Activated CD4-positive, CD25-positive, alpha-beta regulatory T cell treated with anti-CD3 and anti-CD28 coated beads, Interleukin-2, amount 50 U/mL, for 72 hours (primary cell): Measurements from ENCODE around the gene USF3.

Experiments used
- DNase-seq: peaks from one replicate; pipeline ENCODE4 v3.0.0; 2021

Gene USF3

DNA sequence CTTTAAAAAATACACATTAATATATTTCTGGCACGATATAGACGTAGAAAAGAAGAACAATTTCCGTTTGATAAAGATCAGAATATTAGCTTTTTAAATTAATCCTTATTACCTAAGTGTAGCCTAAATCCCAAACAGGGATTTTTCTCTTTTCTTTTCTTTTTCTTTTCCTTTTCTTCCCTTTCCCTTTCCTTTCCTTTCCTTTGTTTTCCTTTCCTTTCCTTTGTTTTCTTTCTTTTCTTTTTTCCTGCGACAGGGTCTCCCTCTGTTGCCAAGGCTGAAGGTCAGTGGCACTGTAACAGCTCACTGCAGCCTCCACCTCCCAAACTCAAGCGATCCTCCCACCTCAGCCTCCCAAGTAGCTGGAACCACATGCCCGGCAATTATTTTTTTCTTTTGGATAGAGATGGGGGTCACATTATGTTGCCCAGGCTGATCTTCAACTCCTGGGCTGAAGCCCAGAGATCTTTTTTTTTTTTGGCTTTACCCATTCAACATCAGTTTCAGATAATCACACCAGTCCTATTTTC, 1.8 kb upstream of the USF3 start:
- no peak for DNase-seq

DNA sequence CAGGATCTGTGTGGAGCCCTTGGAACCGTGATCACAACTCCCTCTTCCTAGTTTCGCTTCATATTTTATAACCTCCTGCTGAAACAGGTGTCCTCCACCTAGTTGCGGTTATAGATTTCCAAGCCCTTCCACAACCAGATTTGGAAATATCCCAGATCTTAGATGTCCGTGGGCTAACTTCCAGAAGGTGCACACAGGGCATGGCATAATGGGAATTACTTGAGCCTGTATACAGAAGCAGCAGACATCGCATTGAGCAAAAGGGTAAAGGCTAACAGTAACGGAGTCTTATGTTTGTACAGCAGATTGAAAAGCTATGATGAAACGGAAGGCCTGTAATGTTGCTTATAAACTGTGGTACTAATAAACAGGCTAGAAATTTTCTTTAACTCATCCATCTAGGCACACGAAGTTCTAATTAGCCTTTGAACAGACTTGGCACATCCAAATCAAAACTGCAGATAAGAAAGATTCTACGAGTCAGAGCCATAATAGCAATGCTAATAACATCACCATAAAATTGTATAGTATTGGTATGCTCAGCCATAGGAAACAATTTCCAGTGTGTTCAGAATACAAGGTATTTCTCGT, 1.2 kb upstream of the USF3 start:
- DNase-seq = no peak

DNA sequence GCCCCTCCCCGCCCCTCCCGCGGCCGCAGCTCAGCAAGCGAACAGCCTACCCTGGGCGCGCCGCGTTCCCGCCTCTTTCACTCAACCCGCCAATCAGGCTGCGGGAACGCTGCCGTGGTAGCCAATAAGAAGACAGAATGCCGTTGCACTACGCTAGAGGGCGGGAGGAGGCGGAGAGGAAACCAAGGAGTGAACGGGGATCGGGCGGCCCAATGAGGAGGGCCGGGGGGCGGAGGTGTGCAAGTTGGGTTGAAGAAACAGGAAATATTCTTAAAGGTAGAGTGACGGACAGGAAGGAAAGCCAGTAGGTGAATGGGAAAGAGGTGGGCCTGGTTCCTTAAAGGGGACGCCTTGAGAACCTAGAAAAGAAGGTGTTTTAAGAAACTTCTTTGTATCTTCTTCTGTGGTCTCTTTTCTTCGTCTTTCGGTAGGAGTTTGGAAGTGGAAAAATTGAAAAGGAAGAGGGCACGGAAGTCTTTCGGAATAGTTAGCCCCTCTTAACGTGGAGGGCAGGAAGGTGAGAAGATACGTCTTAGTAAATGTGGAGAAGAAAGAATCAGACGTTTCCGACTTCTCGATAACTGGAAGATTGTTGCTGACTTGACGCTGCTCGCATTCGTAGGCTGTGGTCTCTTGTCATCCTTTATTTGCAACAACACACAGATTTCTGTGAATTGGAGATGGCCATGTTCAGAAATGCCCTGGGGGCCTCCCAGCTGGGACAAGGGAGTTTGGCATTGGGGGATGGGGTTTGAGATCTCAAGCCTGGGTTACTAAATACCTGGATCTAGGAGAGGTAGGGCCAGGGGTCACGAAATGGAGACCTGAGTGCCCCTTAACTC, 437 bp upstream of the USF3 start:
- peak; percentile 98 for DNase-seq

DNA sequence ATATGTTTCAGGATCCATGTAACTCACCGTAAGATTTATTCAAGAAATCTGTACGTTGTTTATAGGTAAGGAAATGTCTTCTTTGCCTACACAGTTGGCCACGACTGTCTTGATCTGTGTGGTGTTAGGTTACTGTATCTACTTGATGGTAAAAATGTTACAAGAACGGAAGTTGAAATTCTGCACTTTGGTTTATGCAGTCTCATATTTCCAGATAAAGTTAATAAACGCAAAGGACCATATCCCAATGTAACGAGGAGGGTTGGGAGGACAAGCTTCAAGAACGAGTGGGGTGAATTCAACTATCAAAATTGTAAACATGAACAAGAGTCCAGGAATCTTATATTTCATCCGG, 1.0 kb downstream of the USF3 start:
- DNase-seq = no peak

DNA sequence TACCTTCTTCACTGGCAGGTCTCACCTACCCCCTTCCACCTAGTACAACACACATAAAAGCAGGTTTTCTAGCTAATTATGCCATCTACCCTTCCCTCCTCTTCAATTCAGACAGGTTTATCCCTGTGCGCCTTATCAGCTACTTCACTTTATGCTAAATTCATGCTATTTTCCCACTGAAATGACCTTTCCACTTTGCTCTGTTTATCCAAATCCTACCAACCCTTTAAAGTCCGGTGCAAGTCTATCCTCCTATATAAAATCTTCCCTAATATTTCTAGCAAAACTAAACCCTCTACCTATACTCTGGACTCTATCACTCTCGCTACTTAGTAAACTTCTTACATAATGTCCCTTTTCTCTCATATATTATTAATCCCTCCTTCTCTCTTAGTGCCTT, 6.0 kb downstream of the USF3 start:
- no peak for DNase-seq

DNA sequence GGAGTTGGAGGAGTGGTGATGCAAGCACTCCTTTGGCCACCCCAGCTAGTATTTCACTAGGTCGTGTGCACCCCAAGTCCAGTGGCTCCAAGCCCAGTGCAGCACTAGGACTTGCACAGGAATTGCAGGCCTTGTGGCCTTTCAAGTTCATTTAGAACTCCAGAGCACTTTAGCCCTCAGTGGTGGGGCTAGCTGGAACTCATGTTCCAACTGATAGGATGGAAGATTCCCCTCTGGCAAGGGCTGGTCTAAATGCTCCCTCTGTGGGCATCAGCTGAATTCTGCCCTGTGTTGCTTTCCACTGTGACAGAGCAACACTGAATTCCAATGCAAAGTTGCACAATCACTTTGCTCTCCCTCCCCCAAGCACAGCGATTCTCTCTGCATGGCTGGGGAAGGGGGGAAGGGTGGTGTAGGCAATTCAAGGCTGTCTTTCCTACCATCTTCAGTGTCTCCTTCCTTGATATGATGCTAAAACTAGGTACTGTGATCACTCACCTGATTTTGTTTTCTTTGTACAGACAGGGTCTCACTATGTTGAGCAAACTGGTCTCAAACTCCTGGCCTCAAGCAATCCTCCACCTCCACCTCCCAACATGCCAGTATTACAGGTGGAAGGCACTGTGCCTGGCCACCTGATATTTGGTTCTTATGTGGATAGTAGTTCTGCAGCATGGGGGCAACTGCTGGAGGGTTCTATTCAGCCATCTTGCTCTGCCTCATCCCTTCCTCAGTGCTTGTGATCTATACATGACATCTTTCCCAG, 10.3 kb downstream of the USF3 start:
- no peak for DNase-seq

DNA sequence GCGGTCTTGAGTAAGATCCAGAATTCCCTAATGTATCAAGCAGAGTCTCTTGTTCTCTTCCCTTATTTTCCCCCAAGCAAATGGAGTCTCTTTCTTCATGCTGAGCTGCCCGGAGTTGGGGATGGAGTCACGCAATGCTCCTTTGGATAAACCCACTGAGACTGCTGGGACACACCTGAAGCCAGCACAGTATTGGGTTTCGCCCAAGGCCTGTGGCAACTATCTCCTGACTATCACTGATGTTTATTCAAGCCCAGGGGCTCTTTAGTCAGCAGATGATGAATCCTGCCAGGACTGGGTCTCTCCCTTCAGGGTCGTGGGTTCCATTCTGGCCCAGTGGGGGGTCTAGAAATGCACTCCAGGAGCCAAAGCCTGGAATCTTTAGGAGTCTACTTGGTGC, 11.3 kb downstream of the USF3 start:
- no peak for DNase-seq

DNA sequence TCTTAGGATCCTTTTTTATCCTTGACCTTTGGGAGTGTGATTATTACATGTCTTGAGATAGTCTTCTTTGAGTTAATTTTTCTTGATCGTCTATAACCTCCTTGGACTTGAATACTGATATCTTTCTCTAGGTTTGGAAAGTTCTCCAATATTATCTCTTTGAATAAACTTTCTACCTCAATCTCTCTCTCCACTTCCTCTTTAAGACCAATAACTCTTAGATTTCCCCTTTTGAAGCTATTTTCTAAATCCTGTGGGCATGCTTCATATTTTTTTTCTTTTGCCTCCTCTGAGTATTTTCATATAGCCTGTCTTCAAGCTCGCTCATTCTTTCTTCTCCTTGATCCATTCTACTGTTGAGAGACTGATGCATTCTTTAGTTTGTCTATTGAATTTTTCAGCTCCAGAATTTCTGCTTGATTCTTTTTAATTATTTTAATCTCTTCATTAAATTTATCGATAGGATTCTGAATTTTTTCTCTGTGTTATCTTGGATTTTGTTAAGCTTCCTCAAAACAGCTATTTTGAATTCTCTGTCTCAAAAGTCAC, 12.1 kb downstream of the USF3 start:
- no peak for DNase-seq

DNA sequence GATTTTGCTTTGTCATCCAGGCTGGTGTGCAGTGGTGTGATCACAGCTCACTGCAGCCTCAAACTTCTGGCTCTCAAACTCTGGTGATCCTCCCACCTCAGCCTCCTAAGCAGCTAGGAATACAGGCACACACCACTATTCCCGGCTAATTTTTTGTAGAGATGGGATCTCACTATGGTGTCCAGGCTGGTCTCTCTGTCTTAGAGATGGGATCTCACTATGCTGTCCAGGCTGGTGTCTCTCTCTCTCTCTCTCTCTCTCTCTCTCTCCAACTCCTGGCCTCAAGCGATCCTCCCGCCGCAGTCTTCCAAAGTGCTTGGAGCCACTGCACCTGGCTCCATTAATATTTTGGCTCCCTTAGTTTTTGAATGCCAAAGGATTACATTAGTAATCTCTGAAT, 17.7 kb downstream of the USF3 start:
- no peak for DNase-seq

DNA sequence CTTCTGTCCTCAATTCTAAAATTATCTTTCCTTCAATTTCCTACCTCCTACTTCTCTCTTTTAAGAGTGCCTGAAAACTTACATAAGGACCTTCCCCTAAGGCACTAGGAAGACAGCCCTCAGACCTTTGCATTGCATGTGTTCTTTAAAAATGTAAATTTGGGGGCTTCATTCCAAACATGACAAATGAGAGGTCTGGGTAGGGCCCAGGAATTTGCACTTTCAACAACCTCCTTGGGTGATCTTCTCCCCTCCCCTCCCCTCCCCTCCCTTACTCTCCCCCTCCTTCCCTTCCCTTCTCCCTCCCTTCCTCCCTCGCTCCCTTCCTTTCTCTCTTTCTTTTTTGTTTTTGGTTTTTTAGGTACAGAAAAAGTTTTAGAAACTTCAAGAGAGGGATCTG, 18.7 kb downstream of the USF3 start:
- DNase-seq = no peak

DNA sequence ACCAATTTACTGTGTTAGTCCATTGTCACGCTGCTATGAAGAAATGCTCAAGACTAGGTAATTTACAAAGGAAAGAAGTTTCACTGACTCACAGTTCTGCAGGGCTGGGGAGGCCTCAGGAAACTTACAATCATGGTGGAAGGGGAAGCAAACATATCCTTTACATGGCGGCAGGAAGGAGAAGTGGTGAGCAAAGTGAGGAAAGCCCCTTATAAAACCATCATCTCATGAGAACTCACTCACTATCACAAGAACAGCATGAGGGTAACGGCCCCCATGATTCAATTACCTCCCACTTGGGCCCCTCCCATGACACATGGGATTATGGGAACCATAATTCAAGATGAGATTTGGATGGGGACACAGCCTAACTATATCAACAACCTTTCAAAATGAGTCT, 20.2 kb downstream of the USF3 start:
- DNase-seq = no peak

DNA sequence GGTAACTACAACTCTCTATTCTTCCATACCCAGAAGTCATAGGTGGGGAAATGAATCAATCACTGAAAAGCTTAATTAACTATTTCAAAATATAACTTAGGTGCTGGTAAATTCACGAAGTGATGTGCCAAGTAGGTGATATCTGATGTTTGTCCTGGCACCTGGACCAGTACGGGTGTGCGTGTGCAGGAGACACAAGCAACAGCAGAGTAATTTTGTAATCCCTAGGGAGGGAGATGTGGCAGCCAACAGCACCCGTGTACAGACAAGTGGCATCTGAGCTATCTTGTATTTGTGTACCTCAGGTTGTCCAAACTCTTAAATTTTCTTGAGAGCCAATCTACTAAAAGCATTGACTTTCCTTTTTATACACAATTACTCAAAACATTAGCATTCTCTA, 22.8 kb downstream of the USF3 start:
- DNase-seq = no peak

DNA sequence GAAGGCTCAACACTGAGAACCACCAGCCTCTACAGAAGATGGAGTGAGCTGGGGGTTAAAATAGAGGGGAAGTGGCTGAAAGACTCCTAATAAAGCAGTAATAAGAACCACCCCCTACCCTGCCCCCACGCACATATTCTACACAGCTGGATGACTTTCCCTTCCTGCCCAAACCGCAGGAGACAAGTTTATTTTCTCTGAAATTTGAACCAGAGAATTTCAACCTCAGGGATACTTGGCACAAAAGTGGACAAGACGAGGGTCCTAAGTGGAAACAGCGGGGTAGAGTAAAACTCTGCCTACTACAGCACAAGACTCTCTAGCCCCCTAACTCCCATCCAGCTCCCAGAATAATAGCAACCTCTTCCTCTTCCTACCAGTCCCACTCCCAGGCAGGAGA, 28.4 kb downstream of the USF3 start:
- no peak for DNase-seq

DNA sequence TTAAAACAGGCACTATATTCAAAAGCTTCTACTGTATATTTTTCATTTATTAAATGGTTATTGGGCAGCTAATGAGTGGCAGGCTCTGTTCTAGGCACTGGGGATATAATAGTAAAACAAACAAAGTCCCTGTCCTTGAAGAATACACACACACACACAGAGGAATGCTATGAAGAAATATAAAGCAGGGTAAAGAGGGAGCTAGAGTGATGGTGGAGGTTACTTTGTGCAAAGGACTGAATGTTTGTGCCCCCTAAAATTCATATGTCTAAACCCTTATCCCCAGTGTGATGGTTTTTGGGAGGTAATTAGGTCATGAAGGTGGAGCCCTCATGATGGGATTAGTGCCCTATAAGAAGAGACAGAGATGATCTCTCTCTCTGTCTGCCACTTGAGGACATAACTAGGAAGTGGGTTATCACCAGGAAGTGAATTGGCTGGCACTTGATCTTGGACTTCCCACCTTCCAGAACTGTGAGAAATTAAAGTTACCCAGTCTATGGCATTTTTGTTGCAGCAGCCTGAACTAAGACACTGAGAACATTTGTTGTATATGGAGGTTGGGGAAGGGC, 31.8 kb downstream of the USF3 start:
- DNase-seq = no peak

DNA sequence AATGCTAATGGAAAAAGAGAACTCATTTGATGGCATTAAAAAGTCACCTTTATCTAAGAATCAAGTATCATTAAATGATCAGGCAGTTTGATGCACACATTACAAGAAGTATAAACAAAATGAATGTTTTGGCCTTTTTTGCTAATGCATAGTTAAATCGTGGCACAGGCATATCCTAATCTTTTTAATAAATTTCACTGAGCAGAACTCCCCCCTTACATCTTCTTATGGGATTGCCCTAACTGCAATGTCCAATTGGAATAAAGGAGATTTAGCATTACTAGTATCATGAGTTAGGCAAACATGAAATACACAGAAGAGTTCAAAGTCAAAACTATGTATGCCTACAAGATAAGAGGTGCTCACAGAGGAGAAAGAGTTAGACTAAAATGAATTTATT, 32.7 kb downstream of the USF3 start:
- DNase-seq = no peak

DNA sequence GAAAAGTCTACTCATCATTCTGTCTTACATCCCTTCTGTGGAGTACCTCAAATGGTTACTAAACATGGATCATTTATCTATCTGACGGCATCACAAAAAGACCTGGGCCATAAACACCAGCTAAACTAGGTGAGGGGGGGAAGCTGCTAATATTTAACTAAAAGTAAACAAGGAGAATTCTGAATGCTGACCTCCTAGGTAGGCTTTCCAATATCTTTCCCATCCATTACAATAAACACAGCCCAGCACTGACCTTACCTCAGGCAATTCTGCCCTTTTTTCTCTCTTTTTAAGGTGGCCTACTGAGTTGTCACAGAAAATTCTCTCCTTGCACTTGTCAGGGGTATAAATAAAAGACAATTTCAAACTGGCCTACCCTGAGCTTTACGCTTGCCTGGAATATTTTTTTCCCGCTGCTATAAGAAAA, 33.1 kb downstream of the USF3 start:
- DNase-seq = no peak

DNA sequence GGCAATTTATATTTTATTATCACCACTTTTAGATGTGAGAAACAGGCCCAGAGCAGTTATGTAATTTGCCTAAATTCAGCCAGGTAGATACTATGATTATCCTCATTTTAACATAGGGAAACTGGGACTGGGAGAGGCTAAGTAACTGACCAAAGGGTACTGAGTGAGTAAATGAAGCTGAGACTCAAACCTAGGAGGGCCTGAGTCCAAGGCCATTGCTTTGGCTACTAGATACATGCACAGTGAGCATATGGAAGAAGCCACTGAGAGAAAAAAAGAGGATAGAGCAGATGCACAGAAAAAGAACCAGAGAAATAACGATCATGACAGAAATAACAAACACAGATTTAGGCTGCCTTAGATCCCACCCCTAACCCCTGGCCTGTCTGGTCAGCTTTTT, 33.6 kb downstream of the USF3 start:
- DNase-seq = no peak

DNA sequence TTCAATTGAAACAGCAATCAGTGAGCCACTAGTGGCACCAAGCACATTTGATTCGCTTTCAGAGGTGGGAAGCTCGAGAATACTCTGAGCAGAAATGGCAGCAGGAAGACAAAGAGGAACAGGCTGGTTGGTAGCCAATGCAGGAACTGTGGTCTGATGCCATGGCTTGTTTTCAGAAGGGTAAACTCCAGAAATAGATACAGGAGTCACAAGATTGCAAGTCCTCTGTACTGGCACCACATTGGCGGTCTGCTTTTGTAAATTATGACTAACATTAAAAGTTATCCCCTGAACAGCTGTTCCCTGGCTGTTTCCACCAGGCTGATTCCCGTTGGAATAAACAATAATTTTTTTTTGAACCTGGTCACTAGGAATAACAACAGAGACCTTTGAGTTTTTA, 35.5 kb downstream of the USF3 start:
- DNase-seq = no peak

DNA sequence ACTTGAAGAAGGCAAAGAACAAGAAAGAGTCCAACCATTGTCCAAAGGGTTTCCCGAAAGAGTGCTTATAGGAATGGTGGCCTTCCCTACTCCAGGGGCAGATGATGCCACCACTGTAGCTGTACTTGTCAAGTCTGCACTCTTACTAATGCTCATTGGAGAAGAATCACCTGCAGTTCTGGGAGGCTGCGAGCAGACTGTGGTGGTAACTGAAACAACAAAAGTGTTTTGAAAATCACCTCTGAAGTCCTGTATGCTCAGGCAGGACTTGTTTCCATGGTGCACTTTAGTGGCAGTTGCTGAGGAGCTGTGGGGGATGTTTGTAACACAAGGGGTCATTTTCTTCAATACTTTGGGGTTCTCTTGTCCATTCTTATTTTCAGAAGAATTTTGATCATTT, 36.0 kb downstream of the USF3 start:
- DNase-seq = no peak

DNA sequence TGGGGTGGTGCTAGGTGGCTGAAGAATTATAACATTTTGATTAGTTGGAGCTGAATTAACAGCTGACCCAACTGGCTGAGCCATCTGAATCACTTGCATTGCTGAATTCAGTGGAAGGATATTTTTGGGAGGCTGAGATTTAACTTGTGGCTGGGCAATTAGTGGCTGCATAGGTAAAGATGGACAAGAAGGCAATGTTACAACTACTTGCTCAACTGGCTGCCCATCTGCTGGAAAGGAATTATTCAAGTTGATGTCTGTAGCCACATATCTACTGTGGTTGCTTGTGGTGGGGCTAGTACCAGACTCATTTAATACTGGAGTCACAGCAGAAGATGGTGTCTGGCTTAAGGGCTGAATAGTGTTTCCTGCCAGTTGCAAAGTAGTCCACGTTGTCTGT, 36.4 kb downstream of the USF3 start:
- no peak for DNase-seq

DNA sequence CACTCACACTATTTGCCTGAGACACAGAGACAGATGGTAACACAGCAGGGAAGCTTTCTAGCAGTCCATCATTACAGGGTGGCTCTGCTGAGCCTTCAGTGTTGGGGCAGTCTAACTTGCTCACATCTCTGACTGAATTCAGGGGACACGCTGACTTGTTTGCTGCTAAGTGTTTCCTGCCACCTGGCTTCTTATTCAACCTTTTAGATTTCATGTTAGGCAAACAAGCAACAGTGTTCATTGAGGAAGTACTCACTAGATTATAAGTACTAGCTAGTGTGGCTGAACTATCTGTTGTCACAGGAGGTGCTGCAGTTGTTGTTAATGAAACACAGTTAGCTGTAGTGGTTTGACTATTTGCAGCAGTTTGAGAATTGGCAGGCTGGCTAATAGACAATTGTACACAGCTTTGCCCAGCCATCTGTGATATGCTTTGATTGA, 37.3 kb downstream of the USF3 start:
- no peak for DNase-seq

DNA sequence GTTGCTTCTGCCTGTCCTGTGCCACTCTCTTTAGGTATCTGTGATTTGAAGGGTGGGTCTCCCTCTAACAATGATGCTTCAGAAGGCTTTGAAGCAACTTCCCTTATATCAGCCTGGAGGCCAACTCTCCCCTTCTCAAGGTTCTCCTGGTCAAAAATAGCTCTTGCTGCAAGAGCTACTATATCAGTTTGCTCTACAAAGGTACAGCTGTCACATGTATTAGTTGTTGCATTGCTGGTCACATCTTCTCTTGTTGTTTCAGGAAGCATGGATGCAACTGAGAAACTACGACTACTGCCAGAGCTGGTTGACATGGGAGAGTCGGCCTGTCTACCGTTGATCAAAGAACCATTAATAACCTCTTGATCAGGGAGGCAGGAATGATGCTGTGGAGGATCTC, 38.3 kb downstream of the USF3 start:
- DNase-seq = no peak

DNA sequence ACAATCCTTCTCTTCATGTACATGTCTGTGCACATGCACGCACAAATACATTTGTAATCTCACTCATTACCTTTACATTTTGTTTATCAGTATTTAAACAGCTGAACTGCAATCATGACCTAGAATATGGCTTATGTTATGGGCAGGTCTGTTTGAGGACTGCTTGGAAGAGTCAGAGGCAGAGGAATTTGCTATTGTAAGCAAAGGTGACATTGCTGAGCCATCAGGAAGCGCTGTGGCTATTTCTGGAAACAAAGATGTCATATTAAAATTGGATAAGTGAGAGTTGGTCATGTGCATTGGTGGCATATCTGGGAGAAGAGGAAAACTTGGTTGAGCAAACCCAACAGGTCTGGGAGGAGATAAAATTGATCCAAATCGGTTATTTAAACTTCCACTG, 41.6 kb downstream of the USF3 start:
- DNase-seq = no peak
